GM21447 (cell line): ENCODE data around the gene C21orf91.

Experiments used
- ATAC-seq: cut with Tn5 transposase; IDR thresholded peaks from one replicate; pipeline ENCODE4 v1.9.1; 2021; ENCODE audit not compliant: unreplicated experiment

Gene C21orf91

DNA sequence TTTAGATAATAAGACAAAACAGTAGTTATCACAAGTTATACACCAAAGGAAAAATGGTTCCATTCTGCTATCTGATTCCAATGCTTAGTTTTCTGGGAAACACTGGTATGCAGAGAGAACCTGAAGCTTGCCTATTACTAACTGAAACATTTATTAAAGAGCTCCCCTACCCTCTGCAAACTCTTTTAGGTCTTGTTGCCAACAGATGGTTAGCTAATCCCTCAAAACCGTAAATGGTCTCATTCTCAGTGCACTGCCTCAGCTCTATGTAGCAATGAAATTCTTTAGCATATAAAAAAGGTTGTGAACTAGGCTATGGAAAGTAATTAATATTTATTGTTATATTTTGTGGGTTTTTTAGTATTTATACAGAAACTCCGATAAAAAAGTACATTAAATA is 20.4 kb downstream of the C21orf91 start:
- no peak for ATAC-seq

DNA sequence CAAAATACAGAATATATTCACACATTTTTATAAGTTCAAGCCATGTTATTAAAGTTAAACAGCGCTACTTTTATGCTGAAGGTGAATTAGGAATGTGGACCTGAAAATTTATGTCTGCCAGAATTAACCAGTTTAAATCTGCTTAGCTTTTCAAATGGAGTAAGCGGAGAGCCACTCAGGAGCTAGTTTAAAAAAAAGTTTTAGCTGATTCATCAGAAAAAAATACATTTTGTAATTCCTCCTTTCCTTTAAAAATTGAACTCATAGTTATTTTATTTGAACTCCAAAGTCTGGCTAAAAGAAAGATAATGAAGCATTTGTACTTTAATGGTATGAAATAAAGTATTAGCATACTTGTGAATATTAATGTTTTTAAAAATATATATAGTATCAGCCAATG is 21.2 kb downstream of the C21orf91 start:
- ATAC-seq: no peak

DNA sequence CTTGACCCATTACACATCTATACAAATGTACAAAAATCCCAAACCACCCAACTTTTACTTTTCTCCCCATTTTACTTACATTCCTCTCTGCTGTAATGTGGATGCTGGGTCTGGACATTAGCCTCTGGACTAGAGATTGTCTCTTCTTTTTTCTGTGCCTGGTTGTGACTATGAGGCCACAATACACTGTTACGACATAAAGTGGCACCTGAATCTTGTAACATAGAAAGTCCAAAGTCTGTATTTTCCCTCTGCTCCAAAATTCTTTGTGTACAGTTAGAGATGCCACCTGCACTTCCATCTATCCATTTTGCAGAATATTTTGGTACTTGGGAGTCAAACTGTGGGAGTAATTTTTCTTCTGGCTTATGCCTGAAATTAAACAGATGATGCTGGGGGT is 22.7 kb downstream of the C21orf91 start:
- no peak for ATAC-seq

DNA sequence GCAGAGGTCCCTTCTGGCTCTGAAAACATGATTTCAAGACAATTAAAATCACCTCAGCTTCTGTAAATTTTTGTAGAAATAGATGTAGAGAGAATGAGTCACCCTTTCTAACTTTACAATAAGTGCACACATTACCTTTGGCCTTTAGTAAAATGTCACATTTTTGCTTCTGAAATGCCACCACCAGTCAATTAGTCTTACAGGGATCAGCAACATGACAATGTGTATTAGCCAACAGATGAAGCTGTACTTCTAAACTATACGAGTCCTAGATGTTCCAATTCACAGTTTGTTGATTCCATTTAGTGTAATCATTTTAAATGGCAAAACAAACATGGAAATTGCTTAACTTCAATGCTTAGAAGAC is 23.1 kb downstream of the C21orf91 start:
- ATAC-seq: no peak

DNA sequence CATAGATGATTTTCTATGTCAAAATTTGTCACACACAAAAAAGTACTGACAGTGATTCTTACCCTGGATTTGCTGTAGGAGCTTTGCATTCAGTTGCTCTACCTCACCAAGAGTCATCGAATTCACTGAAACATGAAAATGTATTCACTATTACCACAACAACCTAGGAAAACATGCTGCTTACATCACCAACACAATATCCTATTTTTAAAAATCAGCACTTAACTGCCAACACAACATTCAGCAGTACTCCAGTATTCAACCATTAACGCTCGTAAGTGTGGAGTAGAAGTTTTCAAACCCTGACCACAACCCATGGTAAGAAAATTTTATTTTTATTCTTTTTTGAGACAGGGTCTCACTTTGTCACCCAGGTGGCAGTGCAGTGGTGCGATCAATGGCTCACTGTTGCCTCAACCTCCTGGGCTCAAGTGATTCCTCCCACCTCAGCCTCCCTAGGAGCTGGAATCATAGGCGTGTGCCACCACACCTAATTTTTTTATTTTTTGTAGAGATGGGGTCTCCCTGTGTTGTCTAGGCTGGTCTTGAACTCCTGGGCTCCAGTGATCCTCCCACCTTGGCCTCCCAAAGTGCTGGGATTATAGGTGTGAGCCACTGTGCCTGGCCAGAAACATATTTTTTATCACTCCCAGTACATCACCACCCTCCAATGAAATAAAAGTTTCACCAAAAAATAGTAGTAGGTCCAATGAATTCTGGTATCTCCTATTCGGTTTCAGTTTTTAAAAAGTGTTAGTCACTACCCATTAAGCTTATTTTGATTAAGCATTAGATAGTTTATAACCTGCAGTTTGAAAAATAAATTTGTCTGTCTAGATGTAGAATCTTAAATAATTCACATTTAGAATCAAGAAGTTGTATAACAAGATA is 23.8 kb downstream of the C21orf91 start:
- ATAC-seq: no peak

DNA sequence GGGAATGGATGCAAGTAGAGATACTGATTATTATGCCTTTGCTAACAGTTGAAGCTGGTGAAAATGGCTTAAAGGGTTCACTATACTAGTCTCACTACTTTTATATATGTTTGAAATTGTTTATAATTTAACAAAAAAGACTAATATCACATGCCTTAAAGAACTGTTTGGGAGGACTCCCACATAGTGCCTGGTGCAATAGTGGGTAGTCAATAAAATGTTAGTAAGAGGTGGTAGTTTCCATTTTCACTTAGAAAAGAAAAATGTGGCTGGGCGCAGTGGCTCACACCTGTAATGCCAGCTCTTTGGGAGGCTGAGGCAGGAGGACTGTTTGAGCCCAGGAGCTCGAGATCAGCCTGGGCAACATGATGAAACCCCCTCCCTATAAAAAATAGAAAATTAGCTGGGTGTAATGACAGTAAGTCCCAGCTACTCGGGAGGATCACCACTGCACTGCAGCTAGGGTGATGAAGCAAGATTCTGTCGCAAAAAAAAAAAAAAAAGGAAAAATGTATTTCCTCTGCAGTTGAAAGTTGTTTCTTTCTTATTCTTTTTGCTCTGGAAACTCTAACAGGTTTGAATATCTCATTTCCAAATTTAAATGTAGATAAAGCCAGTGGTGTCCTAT is 24.5 kb downstream of the C21orf91 start:
- no peak for ATAC-seq

DNA sequence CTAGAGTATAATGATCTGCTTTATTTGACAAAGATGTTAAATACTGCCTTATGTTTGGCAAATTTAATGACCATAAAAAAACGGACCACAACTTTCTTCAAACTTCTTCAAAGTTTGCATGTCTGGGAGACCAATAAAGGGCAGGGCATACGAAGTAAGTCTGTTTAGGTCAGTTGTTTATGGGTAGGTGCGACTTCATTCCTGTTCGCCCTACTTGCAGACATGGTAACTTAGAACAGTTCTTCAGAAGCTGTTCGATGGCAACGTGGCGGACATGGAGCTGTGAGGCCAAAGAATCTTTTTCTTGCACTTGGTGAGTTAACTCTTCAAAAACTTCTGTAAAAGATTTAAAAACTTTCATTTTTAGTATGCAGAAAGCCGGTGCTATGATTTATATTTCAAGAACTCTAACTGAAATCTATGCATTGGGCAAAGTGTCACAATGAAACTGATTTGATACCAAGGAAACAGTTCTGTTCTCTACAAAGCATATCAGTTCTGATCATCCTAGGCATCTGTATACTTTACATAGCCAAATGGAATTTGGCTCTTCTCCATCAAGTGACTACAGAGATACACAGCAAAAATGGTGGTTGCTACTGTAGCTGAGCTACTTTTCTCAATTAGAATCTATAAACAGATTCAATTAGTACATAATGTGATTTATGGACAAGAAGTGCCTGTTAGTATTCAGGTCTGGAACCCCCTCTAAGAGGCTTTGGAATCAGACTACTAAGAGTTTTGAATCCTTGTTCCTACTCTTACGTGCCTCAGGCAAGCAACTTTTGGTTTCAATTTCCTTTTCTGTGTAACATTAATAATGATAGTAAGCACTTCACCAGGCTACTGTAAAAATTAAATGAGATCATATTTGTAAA is 25.7 kb downstream of the C21orf91 start:
- ATAC-seq: peak; percentile 62

DNA sequence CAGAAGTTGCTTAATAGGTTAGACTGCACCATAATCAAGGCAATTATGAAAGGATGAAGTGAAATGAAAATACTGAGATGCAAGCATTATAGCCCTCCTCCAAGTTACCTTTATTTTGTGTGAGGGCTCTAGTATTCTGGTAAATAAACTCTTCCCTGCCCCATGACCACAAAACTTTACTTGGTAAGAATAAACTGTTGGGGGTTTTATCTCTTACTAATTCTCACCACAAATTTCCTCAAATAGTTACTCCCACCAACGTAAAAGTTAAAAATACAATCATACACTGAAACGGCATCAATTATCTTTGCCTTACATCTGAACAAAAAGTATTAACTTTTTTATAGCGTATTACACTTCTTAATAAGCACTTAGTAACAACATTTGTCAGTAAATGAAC is 29.5 kb downstream of the C21orf91 start:
- ATAC-seq: no peak

DNA sequence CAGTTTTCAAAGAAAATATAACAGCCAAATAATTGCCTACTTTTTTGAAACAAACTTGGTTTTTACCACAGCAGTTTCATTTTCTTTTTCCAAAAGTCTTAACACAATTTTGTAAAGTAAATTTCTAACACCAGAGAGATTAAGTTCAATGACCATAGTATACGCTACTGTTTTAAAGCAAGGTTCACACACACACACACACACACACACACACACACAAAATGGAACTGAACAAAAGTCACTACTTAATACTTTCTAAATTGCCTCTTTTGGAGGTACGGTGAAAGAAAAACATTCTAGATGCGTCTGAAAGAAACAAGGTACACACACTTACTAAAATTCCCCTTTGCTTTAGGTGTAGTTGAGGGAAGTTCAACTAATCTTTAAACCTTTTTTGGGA is 30.1 kb downstream of the C21orf91 start:
- ATAC-seq: no peak

DNA sequence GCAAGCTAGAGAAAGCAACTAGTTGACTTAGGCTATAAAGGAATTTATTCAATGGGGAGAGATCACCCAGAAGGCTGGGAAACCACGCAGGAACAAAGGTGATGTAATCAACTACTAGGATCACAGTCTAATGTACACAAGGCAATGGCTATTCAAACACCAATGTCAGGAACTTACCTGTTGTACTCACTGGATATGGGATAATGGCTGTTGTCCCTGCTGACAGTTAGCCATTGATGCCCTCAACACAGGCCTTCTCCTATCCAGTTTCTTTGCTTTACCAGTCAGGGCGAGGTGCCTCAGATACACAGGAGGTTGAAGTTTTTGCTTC is 32.3 kb downstream of the C21orf91 start:
- no peak for ATAC-seq

DNA sequence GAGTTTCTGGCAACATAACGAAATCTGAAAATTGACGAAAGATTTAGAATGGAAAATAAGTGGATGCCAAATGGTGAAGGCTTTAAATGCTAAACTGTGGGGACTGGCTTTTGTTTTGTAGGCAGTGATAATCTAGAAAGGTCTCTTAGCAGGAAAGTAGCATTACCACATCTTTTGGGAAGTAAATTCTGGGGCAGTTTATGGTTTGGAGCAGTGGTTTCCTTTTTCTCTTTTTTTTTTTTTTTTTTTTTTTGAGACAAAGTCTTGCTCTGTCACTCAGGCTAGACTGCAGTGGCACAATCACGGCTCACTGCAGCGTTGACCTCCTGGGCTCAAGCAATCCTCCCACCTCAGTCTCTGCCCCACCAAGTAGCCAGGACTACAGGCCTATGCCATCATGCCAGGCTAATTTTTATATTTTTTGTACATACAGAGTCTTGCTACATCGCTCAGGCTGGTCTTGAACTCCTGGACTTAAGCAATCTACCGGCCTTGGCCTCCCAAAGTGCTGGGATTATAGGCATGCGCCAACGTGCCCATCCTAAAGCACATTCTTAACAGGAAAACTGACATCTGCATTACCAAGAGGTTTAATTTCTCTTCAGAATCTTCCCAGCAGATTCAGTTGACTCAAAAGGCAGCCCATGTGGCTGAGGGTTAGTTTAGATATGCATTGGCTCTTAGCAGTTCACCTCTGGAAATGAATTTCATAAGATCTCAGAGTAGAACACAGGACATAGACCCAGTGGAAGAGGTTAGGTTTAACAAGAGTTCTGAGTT is 32.9 kb downstream of the C21orf91 start:
- no peak for ATAC-seq

DNA sequence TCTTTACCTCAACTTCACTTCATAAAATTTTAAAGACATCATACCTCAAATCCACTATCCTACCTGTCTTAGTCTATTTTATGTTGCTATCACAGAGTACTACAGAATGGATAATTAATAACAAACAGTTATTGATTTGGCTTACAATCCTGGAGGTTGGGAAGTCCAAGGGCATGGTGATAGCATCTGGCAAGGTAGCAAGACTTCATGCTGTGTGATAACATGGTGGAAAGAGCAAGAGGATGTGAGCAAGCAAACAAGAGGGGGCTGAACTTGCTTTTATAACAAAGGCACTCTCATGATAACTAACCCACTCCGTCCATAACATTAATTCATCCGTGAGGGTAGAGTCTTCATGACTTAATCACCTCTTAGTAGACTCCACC is 33.8 kb downstream of the C21orf91 start:
- ATAC-seq: no peak

DNA sequence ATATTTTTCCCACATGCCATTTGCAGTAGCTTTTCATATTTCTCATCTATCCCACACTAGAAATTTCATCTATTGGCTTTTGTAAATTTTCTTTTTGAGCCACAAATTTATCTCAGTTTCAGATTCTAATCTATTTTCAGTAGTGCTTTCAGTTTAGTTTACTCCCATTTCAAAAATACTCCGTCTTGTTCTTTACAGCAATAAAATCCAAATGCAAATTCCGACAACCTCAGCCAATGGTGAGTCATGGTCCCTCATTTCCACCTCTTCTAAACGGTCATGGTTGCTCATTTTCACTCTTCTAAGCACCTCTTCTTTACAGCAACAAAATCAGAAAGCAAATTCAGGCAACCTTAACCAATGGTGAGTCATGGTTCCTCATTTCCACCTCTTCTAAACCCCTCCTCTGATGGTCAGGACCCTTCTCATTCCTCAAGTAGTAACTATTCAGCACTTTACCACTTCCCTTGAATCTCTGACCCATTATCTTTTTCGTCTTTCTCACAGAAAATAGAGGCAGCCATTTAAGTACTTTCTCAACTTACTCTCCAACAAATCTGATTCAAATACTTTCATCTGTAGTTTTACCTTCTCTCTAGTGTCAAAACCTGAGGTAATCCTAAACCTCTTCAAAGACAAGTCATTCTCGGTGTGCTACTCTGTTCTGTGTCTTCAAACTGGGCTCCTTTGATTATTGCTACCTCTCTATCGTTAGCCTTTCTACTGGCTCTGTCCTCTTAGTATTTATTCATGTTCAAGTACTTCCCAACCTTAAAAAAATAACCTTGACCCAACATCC is 34.4 kb downstream of the C21orf91 start:
- ATAC-seq: peak; percentile 44

DNA sequence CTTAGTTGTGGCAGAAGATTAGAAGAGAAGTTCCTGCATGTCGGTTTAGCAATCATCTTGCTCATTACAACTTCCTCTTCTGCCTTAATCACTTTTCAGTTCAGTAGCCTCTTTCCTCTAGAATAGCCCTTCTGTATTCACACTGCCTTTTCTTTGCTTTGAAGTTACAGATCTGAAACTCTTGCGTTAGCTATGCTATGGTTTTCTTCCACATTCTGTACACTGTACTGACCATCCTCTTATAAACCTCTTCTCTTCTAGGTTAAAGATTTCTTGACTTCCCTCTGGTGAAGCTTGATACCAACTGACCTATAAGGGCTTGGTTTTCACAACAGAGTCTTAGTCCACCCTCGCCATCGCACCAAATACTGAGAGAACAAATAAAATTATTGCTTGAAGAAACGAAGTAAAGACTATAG is 35.0 kb downstream of the C21orf91 start:
- ATAC-seq: peak; percentile 60

DNA sequence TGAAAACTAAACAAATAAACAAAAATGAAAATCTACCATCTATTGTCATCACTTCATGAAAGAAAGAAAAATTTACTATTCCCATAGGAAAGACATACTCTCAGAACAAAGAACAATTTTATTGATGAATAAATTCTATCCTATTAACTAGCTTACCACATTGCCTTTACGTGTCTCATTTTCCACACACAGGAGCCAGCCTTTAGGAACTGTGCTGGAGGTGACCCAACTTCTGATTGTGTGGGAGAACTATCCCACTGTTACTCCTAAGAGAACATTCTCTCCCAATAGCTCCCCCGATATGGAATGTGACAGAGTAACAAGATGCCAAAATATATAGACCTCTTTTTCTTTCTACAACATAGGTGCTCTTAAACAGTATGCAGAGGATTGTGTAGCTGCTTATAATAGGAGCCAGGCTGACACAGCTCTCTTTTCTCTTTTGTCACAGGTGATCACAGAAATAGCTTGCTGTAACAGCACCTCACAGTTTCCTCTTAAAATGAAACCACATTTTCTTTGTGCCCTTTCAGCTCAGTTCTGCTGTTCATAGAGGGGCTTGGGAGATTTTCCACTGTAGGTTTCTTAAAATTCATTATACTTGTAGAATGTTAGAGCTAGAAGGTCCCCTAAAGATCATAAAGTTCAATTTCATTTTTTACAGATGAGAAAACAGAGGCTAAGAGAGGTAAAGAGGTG is 35.5 kb downstream of the C21orf91 start:
- ATAC-seq: peak; percentile 34

DNA sequence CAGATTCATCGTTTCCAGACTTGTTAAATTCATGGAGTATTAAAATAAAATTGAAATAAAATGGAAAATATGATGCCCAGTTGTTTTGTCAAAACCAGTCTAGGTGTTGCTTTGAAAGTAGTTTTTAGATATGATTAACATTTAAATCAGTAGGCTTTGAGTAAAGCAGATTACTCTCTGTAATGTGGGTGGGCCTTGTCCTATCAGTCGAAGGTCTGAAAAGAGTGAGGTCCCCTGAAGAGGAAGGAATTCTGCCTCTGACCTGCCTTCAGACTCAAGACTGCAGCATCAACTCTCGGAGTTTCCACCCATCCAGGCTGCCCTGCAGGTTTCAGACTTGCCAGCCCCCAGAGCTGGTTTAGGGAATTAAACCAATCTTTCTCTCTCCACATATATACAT is 36.2 kb downstream of the C21orf91 start:
- ATAC-seq: no peak

DNA sequence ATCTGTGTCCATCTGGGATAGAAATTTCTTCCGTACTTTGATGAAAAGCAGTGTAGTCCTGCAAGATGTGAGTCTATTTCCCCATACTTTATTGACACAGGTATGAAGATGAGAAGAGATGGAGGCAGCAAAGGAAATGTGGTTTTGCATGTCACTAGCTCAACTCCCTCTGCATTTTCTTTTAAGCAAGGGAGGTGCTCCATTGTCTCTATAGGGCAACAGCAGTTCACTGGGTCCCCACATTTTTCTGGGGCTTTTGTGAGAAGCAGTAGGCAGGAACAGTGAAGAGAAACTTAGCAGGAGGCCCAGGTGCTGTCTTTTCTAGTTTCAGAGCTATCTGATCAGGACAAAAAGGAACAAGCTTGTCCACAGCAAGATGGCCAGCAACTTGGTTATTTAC is 37.1 kb downstream of the C21orf91 start:
- no peak for ATAC-seq

DNA sequence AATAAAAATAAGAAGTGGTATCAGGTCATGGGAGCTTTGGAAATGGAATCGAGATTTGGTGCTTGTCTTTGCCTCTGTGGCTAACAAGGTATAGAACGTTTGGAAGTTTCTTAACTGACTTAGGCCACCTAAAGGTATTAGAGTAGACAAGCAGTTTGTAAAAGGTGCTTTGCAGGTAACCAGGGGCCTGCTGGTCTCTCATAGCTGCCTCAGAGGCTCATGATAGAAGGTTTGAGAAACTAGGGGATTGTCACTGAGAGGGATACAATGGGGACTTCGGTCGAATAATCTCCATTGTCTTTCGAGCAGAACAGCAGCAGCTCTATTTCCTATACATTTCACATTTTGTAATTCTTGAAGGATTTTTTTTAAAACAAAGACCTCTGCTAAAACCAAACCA is 37.6 kb downstream of the C21orf91 start:
- ATAC-seq: no peak

DNA sequence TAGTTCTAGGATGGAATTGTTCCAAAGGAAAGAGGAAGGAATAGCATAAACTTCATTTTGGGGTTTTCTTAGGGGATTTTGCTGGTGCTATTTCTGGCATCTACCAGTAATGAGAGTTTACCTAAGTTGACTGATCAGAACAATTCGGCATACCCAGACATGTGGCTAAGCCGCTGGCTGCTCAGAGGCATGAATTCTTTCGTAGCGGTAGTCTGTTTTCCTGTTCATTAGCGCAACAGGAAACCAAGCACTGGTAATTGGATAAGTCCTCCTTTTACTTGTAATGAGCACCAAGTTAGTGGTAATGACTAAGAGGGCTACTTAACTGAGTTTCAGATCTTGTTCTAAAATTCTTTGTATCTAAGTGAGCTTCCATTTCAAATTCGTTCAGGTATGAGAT is 38.6 kb downstream of the C21orf91 start:
- peak; percentile 43 for ATAC-seq

DNA sequence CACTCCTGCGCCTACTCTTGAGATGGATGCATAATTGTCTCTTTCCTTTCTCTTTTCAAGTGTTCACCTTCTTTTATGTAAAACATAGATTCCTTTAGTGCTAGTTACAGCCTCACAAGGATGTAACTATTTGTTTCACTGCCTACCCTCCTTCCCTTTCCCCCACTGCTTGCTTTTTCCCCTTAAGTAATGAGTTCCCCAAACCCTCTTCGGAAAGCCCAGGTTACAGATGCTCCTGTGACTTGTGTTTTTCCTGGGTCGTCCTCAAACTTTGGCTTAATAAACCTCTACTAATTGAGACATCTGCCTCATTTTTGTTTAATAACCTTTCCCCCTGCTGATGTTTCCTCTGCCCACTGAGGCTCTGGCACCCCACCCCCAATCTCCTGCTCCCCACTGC is 39.2 kb downstream of the C21orf91 start:
- no peak for ATAC-seq
